Epithelial cell of esophagus (primary cell): ENCODE measurements around the gene IFNA17.
A peak's percentile ranks its signal among the peaks of the same experiment; 100 is the strongest.
"Not testable (repeated sequence)": the region's sequence is repeated elsewhere in the genome, so short reads cannot be mapped to it uniquely, and the experiment has no call there.

Experiments used
- DNase-seq: peaks from one replicate; pipeline ENCODE4 v3.0.0; 2010; ENCODE audit warnings: low read depth
- H3K4me3 ChIP-seq: 2 replicates; pipeline ENCODE4 v1.5.1; 2011; ENCODE audit warnings: mild to moderate bottlenecking, low read length, control low read depth
- TF ChIP-seq, protein P1 (sequence below): IDR thresholded peaks from 2 replicates; pipeline ENCODE4 v1.5.1; 2011; ENCODE audit warnings: low read depth, mild to moderate bottlenecking, low read length, control low read depth, inconsistent platforms; ENCODE audit not compliant: insufficient read depth; ENCODE audit errors: missing control alignments

IFNA17 gene

DNA sequence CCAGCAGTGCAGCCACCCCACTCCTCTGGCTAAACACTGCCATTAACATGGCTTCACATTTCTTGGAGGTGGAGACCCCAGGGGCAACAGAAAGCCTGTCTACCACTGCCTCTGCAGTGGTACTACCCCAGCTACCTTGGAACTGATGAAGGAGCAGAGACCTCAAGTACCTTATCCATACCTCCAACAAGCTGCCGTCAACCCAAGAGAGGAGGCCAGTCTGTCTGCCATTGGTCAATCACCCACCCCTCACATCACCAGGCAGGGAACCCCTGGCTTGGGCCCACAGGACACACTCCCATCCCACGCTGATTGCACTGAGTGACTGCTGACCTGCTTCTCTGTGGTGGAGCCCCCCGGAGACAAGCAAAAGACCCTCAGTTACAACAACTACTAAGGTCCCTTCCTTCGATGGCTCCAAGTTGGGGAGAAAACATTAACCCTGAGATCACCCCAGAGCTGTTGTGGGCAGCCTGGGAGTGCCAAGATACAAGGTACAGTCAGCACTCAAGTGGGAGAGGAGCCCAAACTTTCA is 6.2 kb upstream of the IFNA17 start:
- TF ChIP-seq, protein P1, sequence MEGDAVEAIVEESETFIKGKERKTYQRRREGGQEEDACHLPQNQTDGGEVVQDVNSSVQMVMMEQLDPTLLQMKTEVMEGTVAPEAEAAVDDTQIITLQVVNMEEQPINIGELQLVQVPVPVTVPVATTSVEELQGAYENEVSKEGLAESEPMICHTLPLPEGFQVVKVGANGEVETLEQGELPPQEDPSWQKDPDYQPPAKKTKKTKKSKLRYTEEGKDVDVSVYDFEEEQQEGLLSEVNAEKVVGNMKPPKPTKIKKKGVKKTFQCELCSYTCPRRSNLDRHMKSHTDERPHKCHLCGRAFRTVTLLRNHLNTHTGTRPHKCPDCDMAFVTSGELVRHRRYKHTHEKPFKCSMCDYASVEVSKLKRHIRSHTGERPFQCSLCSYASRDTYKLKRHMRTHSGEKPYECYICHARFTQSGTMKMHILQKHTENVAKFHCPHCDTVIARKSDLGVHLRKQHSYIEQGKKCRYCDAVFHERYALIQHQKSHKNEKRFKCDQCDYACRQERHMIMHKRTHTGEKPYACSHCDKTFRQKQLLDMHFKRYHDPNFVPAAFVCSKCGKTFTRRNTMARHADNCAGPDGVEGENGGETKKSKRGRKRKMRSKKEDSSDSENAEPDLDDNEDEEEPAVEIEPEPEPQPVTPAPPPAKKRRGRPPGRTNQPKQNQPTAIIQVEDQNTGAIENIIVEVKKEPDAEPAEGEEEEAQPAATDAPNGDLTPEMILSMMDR: no peak
- no peak overlapping the region for H3K4me3 ChIP-seq
- DNase-seq: no peak

DNA sequence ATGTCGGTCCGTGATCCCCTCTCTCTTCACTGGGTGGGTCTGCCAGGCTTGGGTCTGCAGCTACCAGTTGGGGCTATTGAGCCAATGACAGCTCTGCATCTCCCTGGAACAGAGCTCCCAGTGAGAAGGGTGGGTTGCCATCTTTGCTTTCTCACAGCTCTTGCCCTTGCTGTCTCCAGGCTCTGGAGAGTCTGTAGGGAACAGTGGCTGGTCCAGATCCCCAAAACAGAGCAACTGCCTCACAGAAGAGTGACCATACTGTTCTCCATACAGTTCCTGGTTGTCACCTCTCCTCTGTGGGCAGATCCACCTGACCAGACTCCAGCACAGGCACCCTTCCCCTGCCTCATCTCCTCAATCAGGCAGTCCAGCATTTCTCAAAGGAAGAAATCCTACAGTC is 5.2 kb upstream of the IFNA17 start:
- H3K4me3 ChIP-seq: no peak overlapping the region
- TF ChIP-seq, protein P1: no peak
- no peak for DNase-seq

DNA sequence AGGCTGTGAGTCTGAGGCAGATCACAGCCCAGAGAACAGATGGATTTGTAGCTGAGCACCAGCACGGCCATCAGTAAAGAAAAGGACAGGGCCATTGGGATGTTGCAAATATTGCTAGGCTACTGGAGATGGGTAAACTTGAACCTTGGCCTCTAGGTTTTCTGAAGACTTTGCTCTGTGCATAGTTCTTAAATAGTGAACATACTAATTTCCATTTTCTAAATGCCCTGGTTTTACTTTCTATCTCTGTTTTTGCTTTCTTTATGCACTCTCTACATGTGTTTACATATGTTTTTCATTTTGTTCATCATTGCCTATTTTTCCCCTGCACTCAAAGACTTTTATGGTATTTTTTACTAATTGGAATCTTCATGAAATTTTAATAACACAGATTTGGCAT is 10.8 kb downstream of the IFNA17 start, which contains the start of gene IFNA16:
Gene IFNA16, minus strand, starts transcription at position 101 of the 400 bp plus-strand sequence. Its CDS starts 6 bp downstream, at position 95.
- not testable (repeated sequence) for H3K4me3 ChIP-seq, DNase-seq

DNA sequence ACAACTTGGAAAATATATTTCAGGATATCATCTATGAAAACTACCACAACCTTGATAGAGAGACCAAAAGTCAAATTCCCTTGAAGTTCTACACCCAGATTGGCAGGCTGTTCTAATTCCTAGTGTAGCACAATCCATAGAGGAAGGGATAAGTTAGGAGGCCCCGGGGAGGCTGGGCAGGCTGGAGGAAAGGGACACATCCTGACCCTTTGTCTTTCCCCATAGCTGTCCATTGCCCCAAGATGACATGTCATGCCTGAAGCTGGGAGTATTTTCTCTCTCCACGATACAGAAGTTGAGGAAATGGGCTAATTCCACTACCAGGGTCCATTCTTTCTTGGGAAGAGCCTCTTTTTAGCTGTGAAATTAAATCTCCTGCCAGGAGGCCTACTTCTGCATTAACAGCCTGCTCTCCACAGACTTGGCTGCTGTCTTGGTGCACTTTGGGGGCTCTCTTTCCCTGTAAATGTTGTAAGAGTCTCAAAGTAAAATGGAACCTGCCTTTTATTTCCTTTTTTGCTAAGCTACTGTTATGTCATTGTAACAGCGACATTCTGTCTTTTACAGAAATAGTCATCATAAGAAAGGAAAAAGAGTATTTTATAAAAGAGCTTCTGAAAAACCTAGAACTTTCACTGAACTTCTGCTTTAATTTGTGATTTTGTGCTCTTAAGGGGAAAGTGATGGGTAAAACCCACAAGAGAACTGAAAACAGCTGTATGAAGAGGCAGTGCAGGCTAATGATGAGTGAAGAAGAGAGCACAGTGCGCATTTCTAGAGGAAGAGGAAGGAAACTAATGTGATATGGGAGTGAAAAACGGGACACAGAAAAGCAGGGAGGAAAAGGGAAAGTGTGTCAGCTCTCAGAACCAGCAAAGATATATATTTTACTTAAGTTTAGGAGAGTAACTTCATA is 14.4 kb downstream of the IFNA17 start:
- TF ChIP-seq, protein P1: peak; percentile 48
- peak; percentile 11 for DNase-seq
- not testable (repeated sequence) for H3K4me3 ChIP-seq

DNA sequence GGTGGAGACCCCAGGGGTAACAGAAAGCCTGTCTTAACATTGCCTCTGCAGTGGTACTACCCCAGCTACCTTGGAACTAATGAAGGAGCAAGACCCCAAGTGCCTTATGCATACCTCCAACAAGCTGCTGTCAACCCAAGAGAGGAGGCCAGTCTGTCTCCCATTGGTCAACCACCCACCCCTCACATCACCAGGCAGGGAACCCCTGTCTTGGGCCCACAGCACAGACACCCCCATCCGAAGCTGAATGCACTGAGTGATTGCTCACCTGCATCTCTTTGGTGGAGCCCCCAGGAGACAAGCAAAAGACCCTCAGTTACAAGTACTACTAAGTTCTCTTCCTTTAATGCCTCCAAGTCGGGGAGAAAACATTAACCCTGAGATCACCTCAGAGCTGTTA is 15.9 kb downstream of the IFNA17 start:
- not testable (repeated sequence) for DNase-seq, H3K4me3 ChIP-seq

DNA sequence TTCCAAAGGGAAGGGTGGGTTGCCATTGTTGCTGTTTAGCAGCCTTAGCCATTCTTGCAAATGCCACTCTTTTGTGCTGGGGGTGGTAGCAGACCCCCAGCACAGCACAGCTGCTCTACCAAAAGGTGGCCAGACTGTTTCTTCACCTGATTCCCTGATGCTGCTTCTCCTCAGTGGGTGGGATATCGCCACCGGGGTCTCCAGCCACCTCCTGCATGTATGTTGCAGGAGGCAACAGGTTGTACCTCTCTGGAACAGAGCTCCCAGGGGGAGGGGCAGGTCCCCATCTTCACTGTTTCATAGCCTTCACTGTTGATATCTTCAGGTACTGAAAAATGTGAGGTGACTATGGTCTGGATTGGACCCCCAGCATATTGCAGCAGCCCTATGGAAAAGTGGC is 17.2 kb downstream of the IFNA17 start:
- not testable (repeated sequence) for DNase-seq

DNA sequence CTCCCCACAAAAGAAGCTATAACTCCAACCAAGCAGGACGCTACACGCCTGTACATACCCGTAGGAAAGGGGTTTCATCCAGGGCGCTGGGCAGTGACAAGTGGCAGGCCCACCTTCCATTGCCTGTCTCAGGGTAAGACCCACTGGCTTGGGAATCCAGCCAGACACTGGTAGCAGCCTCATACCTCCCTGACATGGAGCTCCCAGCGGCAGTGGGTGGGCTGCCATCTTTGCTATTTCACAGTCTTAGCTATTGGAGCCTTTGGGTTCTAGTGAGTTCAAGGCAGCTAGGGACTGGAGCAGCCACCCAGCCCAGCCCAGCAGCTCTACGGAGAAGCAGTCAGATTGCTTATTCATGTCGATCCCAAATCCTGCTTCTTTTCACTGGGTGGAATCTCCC is 17.7 kb downstream of the IFNA17 start:
- TF ChIP-seq, protein P1: no peak
- DNase-seq: no peak
- no peak overlapping the region for H3K4me3 ChIP-seq

More for the DNA sequence above, 17.2 kb downstream of the IFNA17 start:
- not testable (repeated sequence) for H3K4me3 ChIP-seq

DNA sequence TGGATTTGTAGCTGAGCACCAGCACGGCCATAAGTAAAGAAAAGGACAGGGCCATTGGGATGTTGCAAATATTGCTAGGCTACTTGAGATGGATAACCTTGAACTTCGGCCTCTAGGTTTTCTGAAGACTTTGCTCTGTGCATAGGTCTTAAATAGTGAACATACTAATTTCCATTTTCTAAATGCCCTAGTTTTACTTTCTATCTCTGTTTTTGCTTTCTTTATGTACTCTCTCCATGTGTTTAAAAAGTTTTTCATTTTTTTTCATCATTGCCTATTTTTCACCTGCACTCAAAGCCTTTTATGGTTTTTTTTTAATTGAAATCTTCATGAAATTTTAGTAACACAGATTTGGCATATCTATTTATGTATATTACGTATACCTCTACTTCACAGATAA is 21.0 kb downstream of the IFNA17 start, which contains the start of gene IFNA10:
Gene IFNA10, minus strand, starts transcription at position 101 of the 400 bp plus-strand sequence. Its CDS starts 46 bp downstream, at position 55.
- DNase-seq, H3K4me3 ChIP-seq: not testable (repeated sequence)

DNA sequence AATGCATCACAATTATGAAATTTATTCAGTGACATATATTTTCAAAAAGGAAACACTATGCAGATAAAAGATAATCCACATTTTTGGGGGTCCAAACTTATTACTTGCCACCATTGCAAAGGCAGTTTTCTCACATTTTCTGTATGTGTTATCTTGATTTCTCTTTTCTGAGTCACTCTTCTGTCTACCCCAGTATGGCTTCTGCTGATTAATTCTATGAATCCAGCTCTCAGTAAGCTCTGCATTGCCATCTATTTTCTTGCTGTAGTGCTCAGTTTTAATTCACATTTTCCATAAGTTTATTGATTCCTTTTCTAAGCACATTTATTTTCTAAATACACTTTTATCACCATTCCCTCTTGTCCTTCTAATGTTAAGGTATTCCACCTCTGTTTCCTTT is 22.8 kb downstream of the IFNA17 start:
- no peak for DNase-seq
- TF ChIP-seq, protein P1: no peak
- no peak overlapping the region for H3K4me3 ChIP-seq

DNA sequence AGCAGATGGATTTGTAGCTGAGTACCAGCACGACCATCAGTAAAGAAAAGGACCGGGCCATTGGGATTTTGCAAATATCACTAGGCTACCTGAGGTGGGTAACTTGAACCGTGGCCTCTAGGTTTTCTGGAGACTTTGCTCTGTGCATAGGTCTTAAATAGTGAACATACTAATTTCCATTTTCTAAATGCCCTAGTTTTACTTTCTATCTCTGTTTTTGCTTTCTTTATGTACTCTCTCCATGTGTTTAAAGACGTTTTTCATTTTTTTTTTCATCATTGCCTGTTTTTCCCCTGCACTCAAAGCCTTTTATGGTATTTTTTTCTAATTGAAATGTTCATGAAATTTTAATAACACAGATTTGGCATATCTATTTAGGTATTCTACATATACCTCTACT is 25.9 kb downstream of the IFNA17 start, which contains the start of gene IFNA7:
Gene IFNA7, minus strand, starts transcription at position 101 of the 400 bp plus-strand sequence. Its CDS starts 40 bp downstream, at position 61.
- not testable (repeated sequence) for DNase-seq, H3K4me3 ChIP-seq
